DMS 273 (cell line): Measurements from ENCODE around the gene GPRC5B.

Source experiments
- DNase-seq: peaks from one replicate; lab custom pipeline; 2025; ENCODE audit not compliant: unreplicated experiment; lab: John Stamatoyannopoulos, UW

The GPRC5B gene

GRCh38 chr16:19846436-19846835 is 38.2 kb downstream of the GPRC5B start:
- no peak for DNase-seq

- peak; percentile 75 for DNase-seq
Observed at GRCh38 chr16:19844945-19845641, 39.6 kb downstream of the GPRC5B start.

- DNase-seq: no peak
Observed at GRCh38 chr16:19843371-19843770, 41.3 kb downstream of the GPRC5B start.

GRCh38 chr16:19842426-19843157 is 42.1 kb downstream of the GPRC5B start:
- DNase-seq: peak; percentile 28

- peak; percentile 44 for DNase-seq
Observed at GRCh38 chr16:19841184-19841583, 43.5 kb downstream of the GPRC5B start.

GRCh38 chr16:19840524-19841110 is 44.0 kb downstream of the GPRC5B start:
- peak; percentile 98 for DNase-seq

GRCh38 chr16:19837984-19838707 is 46.5 kb downstream of the GPRC5B start:
- peak; percentile 27 for DNase-seq

GRCh38 chr16:19837331-19837980 is 47.2 kb downstream of the GPRC5B start:
- peak; percentile 37 for DNase-seq

GRCh38 chr16:19835968-19836421 is 48.7 kb downstream of the GPRC5B start:
- DNase-seq: peak; percentile 22

GRCh38 chr16:19835196-19835595 is 49.5 kb downstream of the GPRC5B start:
- no peak for DNase-seq

- no peak for DNase-seq
Observed at GRCh38 chr16:19833581-19833980, 51.1 kb downstream of the GPRC5B start.

GRCh38 chr16:19833176-19833575 is 51.5 kb downstream of the GPRC5B start:
- DNase-seq: no peak

- DNase-seq: peak; percentile 37
Observed at GRCh38 chr16:19831678-19832077, 53.0 kb downstream of the GPRC5B start.

GRCh38 chr16:19830902-19831560 is 53.6 kb downstream of the GPRC5B start:
- no peak for DNase-seq

GRCh38 chr16:19829844-19830692 is 54.6 kb downstream of the GPRC5B start:
- DNase-seq: peak; percentile 57

GRCh38 chr16:19824216-19824615 is 60.4 kb downstream of the GPRC5B start:
- no peak for DNase-seq

GRCh38 chr16:19823322-19823721 is 61.3 kb downstream of the GPRC5B start:
- no peak for DNase-seq

GRCh38 chr16:19822533-19822932 is 62.1 kb downstream of the GPRC5B start:
- no peak for DNase-seq

GRCh38 chr16:19817875-19818274 is 66.8 kb downstream of the GPRC5B start:
- DNase-seq: no peak
